Measurements from ENCODE around the gene CPN1. TPM values are rescaled to one million over a fixed set of nuclear protein-coding genes. Genes with fewer than 3 reads are reported as not detected.
"Not testable (repeated sequence)": the region's sequence is repeated elsewhere in the genome, so short reads cannot be mapped to it uniquely, and the experiment has no call there.

CPN1 gene
- total RNA-seq, 1 donor from 2014 or later, result not detected

GRCh38 chr10:100104300-100104699 lies 22.6 kb upstream of the CPN1 start:
- no peak overlapping the region for H3K4me3 Mint-ChIP-seq (ENCODE audit: low read depth)
- no peaks in the 10 kb centered on the region for H3K4me1 Mint-ChIP-seq (ENCODE audit: low read depth)
- intact Hi-C loops (cut with micrococcal nuclease), result no loop called here
- H3K27me3 Mint-ChIP-seq (ENCODE audit: low read depth), result peaks cover 32% of the 10 kb centered on the region
- no peaks in the 10 kb centered on the region for H3K36me3 Mint-ChIP-seq (ENCODE audit: low read depth)
- H3K27ac Mint-ChIP-seq, result no peak overlapping the region
- H3K9me3 Mint-ChIP-seq, result no peaks in the 10 kb centered on the region
- no peak for DNase-seq (ENCODE audit: low spot score)

- peaks cover 32% of the 10 kb centered on the region for H3K27me3 Mint-ChIP-seq (ENCODE audit: low read depth)
- no peaks in the 10 kb centered on the region for H3K36me3 Mint-ChIP-seq (ENCODE audit: low read depth)
- H3K27ac Mint-ChIP-seq, result no peak overlapping the region
- H3K4me1 Mint-ChIP-seq (ENCODE audit: low read depth), result no peaks in the 10 kb centered on the region
- no peak for DNase-seq (ENCODE audit: low spot score)
- intact Hi-C loops (cut with micrococcal nuclease), result no loop called here
- no peak overlapping the region for H3K4me3 Mint-ChIP-seq (ENCODE audit: low read depth)
- H3K9me3 Mint-ChIP-seq, result no peaks in the 10 kb centered on the region
Measured at GRCh38 chr10:100103581-100103980, 21.9 kb upstream of the CPN1 start.

- Mint-ChIP-seq H3K9me3 (no peaks in the 10 kb centered on the region), H3K27ac (no peak overlapping the region), H3K4me3 (ENCODE audit: low read depth) (no peak overlapping the region), H3K4me1 (ENCODE audit: low read depth) (no peaks in the 10 kb centered on the region), H3K36me3 (ENCODE audit: low read depth) (no peaks in the 10 kb centered on the region), H3K27me3 (ENCODE audit: low read depth) (peaks cover 37% of the 10 kb centered on the region)
- no peak for DNase-seq (ENCODE audit: low spot score)
- intact Hi-C loops (cut with micrococcal nuclease), result no loop called here
Measured at GRCh38 chr10:100101192-100102076, 19.8 kb upstream of the CPN1 start.

- no peak overlapping the region for H3K4me3 Mint-ChIP-seq (ENCODE audit: low read depth)
- H3K9me3 Mint-ChIP-seq, result no peaks in the 10 kb centered on the region
- intact Hi-C loops (cut with micrococcal nuclease), result no loop called here
- H3K27ac Mint-ChIP-seq, result no peak overlapping the region
- peaks cover 37% of the 10 kb centered on the region for H3K27me3 Mint-ChIP-seq (ENCODE audit: low read depth)
- DNase-seq (ENCODE audit: low spot score), result no peak
- H3K36me3 Mint-ChIP-seq (ENCODE audit: low read depth), result no peaks in the 10 kb centered on the region
- no peaks in the 10 kb centered on the region for H3K4me1 Mint-ChIP-seq (ENCODE audit: low read depth)
Measured at GRCh38 chr10:100100651-100101184, 19.0 kb upstream of the CPN1 start.

GRCh38 chr10:100089241-100089640 lies 7.6 kb upstream of the CPN1 start:
- no peaks in the 10 kb centered on the region for H3K9me3 Mint-ChIP-seq
- no peak overlapping the region for H3K27ac Mint-ChIP-seq
- DNase-seq (ENCODE audit: low spot score), result no peak
- H3K27me3 Mint-ChIP-seq (ENCODE audit: low read depth), result peaks cover 25% of the 10 kb centered on the region
- no peaks in the 10 kb centered on the region for H3K4me1 Mint-ChIP-seq (ENCODE audit: low read depth)
- intact Hi-C loops (cut with micrococcal nuclease), result no loop called here
- H3K4me3 Mint-ChIP-seq (ENCODE audit: low read depth), result no peak overlapping the region
- no peaks in the 10 kb centered on the region for H3K36me3 Mint-ChIP-seq (ENCODE audit: low read depth)

GRCh38 chr10:100086708-100087107 lies 5.0 kb upstream of the CPN1 start:
- not testable (repeated sequence) for H3K4me3 Mint-ChIP-seq (ENCODE audit: low read depth); DNase-seq (ENCODE audit: low spot score)

GRCh38 chr10:100085596-100085995 lies 3.9 kb upstream of the CPN1 start:
- H3K36me3 Mint-ChIP-seq (ENCODE audit: low read depth), result no peaks in the 10 kb centered on the region
- no peak overlapping the region for H3K27ac Mint-ChIP-seq
- H3K27me3 Mint-ChIP-seq (ENCODE audit: low read depth), result peaks cover 37% of the 10 kb centered on the region
- H3K4me3 Mint-ChIP-seq (ENCODE audit: low read depth), result no peak overlapping the region
- no peaks in the 10 kb centered on the region for H3K9me3 Mint-ChIP-seq
- no peak for DNase-seq (ENCODE audit: low spot score)
- no peaks in the 10 kb centered on the region for H3K4me1 Mint-ChIP-seq (ENCODE audit: low read depth)
- intact Hi-C loops (cut with micrococcal nuclease), result no loop called here

More at GRCh38 chr10:100086708-100087107, 5.0 kb upstream of the CPN1 start:
- H3K27ac Mint-ChIP-seq; intact Hi-C loops (cut with micrococcal nuclease); H3K9me3 Mint-ChIP-seq; H3K36me3 Mint-ChIP-seq (ENCODE audit: low read depth); H3K4me1 Mint-ChIP-seq (ENCODE audit: low read depth): not testable (repeated sequence)
- peaks cover 32% of the 10 kb centered on the region for H3K27me3 Mint-ChIP-seq (ENCODE audit: low read depth)

- peaks cover 40% of the 10 kb centered on the region for H3K27me3 Mint-ChIP-seq (ENCODE audit: low read depth)
- H3K36me3 Mint-ChIP-seq (ENCODE audit: low read depth), result no peaks in the 10 kb centered on the region
- intact Hi-C loops (cut with micrococcal nuclease), result no loop called here
- no peaks in the 10 kb centered on the region for H3K4me1 Mint-ChIP-seq (ENCODE audit: low read depth)
- no peak overlapping the region for H3K4me3 Mint-ChIP-seq (ENCODE audit: low read depth)
- no peak for DNase-seq (ENCODE audit: low spot score)
- H3K9me3 Mint-ChIP-seq, result no peaks in the 10 kb centered on the region
- no peak overlapping the region for H3K27ac Mint-ChIP-seq
Measured at GRCh38 chr10:100083623-100084022, 2.0 kb upstream of the CPN1 start.

- intact Hi-C loops (cut with micrococcal nuclease); H3K4me1 Mint-ChIP-seq (ENCODE audit: low read depth); H3K9me3 Mint-ChIP-seq; H3K36me3 Mint-ChIP-seq (ENCODE audit: low read depth); H3K4me3 Mint-ChIP-seq (ENCODE audit: low read depth); DNase-seq (ENCODE audit: low spot score); H3K27ac Mint-ChIP-seq: not testable (repeated sequence)
- peaks cover 36% of the 10 kb centered on the region for H3K27me3 Mint-ChIP-seq (ENCODE audit: low read depth)
Measured at GRCh38 chr10:100082276-100082675, 607 bp upstream of the CPN1 start.

GRCh38 chr10:100076750-100077149 lies 4.9 kb downstream of the CPN1 start:
- Mint-ChIP-seq H3K4me3 (ENCODE audit: low read depth) (no peak overlapping the region), H3K27ac (no peak overlapping the region), H3K9me3 (no peaks in the 10 kb centered on the region), H3K36me3 (ENCODE audit: low read depth) (no peaks in the 10 kb centered on the region), H3K4me1 (ENCODE audit: low read depth) (no peaks in the 10 kb centered on the region), H3K27me3 (ENCODE audit: low read depth) (peaks cover 32% of the 10 kb centered on the region)
- no peak for DNase-seq (ENCODE audit: low spot score)
- intact Hi-C loops (cut with micrococcal nuclease), result no loop called here

- DNase-seq (ENCODE audit: low spot score), result no peak
- peaks cover 35% of the 10 kb centered on the region for H3K27me3 Mint-ChIP-seq (ENCODE audit: low read depth)
- H3K9me3 Mint-ChIP-seq, result no peaks in the 10 kb centered on the region
- H3K36me3 Mint-ChIP-seq (ENCODE audit: low read depth), result no peaks in the 10 kb centered on the region
- H3K4me1 Mint-ChIP-seq (ENCODE audit: low read depth), result no peaks in the 10 kb centered on the region
- intact Hi-C loops (cut with micrococcal nuclease), result no loop called here
- no peak overlapping the region for H3K4me3 Mint-ChIP-seq (ENCODE audit: low read depth)
- H3K27ac Mint-ChIP-seq, result no peak overlapping the region
Measured at GRCh38 chr10:100075426-100076220, 6.0 kb downstream of the CPN1 start.

GRCh38 chr10:100072514-100072913 lies 9.2 kb downstream of the CPN1 start:
- Mint-ChIP-seq H3K27me3 (ENCODE audit: low read depth) (peaks cover 22% of the 10 kb centered on the region), H3K4me3 (ENCODE audit: low read depth) (no peak overlapping the region), H3K4me1 (ENCODE audit: low read depth) (no peaks in the 10 kb centered on the region), H3K36me3 (ENCODE audit: low read depth) (no peaks in the 10 kb centered on the region), H3K27ac (no peak overlapping the region), H3K9me3 (no peaks in the 10 kb centered on the region)
- intact Hi-C loops (cut with micrococcal nuclease), result no loop called here
- no peak for DNase-seq (ENCODE audit: low spot score)

- H3K4me1 Mint-ChIP-seq (ENCODE audit: low read depth), result no peaks in the 10 kb centered on the region
- H3K27me3 Mint-ChIP-seq (ENCODE audit: low read depth), result peaks cover 22% of the 10 kb centered on the region
- no peaks in the 10 kb centered on the region for H3K36me3 Mint-ChIP-seq (ENCODE audit: low read depth)
- H3K27ac Mint-ChIP-seq, result no peak overlapping the region
- no peaks in the 10 kb centered on the region for H3K9me3 Mint-ChIP-seq
- no peak for DNase-seq (ENCODE audit: low spot score)
- H3K4me3 Mint-ChIP-seq (ENCODE audit: low read depth), result no peak overlapping the region
- intact Hi-C loops (cut with micrococcal nuclease), result no loop called here
Measured at GRCh38 chr10:100071529-100071928, 10.1 kb downstream of the CPN1 start.

All from activated T-helper 2 cell treated with anti-CD3 and anti-CD28 coated beads, Interferon-gamma antibody, Interleukin-2, Interleukin-4, amounts not matched to agents 10 μg/mL and 5 μg/mL and 100 μg/mL, durations not matched to agents 14 hours and 24 hours and 36 hours (primary cell).